ENCODE data around the gene MSI2.

Gene MSI2

DNA sequence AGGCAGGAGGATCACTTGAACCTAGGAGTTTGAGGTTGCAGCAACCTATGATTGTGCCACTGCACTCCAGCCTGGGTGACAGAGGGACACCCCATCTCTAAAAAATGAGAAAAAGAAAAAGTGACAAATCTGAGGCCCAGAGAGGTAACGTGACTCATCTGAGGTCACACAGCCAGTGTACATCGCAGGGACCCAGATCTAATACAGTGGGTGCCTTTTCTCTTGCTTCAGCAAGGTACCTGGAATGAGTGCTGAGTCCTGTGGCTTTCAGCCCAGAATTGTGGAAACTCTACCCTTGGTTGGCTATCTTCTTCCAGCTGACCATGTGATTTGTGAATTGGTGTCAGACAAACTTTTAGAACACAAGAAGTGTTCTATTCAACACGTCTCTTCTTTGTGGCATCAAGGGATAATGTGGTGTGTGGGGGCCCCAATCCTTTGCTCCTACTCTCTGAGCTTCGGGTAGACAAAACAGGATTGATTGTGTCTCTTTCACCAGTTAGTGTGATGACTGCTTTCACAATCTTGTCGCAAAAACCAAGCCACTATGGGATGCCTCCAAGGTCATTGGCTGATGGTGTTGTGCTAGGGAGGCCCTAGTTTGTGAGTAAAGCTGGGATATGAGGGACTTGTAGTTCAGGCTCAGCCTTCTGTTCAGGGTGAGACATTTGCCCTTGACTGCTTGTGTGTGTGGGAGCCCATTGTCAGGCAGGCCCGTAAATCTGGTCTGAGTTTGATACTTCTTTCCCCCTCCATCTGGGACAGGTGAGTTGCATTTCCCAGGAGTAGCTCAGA is 71.0 kb downstream of the MSI2 start:
- Histone ChIP-seq H3K36me3 (ENCODE audit: control insufficient read depth, low read length) (peaks cover 32% of the 10 kb centered on the region), H3K4me3 (ENCODE audit: low read length) (no peak overlapping the region), H3K27me3 (ENCODE audit: control insufficient read depth, low read length) (no peaks in the 10 kb centered on the region), H3K9me3 (ENCODE audit: control insufficient read depth, insufficient read depth, low read length) (no peaks in the 10 kb centered on the region), H3K9me2 (replicated peaks; ENCODE audit: control insufficient read depth, low read length) (no peaks in the 10 kb centered on the region), H3K79me2 (ENCODE audit: control insufficient read depth, low read length) (peaks cover 78% of the 10 kb centered on the region), H3K4me2 (ENCODE audit: low read length) (no peak overlapping the region), H3F3A (ENCODE audit: control insufficient read depth, insufficient read depth) (no peaks in the 10 kb centered on the region), H3K27ac (ENCODE audit: low read depth, low read length) (no peak overlapping the region), H4K20me1 (ENCODE audit: control insufficient read depth, insufficient read depth, low read depth, low read length) (no peaks in the 10 kb centered on the region), H3K4me1 (ENCODE audit: control insufficient read depth, low read length) (no peaks in the 10 kb centered on the region)
- no peak for TF ChIP-seq EZH2phosphoT487 (IDR thresholded peaks at IDR 0.05; ENCODE audit: borderline replicate concordance, low read length)
- TF ChIP-seq, protein P1, sequence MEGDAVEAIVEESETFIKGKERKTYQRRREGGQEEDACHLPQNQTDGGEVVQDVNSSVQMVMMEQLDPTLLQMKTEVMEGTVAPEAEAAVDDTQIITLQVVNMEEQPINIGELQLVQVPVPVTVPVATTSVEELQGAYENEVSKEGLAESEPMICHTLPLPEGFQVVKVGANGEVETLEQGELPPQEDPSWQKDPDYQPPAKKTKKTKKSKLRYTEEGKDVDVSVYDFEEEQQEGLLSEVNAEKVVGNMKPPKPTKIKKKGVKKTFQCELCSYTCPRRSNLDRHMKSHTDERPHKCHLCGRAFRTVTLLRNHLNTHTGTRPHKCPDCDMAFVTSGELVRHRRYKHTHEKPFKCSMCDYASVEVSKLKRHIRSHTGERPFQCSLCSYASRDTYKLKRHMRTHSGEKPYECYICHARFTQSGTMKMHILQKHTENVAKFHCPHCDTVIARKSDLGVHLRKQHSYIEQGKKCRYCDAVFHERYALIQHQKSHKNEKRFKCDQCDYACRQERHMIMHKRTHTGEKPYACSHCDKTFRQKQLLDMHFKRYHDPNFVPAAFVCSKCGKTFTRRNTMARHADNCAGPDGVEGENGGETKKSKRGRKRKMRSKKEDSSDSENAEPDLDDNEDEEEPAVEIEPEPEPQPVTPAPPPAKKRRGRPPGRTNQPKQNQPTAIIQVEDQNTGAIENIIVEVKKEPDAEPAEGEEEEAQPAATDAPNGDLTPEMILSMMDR (IDR thresholded peaks at IDR 0.05; ENCODE audit: low read depth, low read length, poor library complexity, severe bottlenecking), result no peak

- Histone ChIP-seq H3K4me3 (ENCODE audit: low read length) (no peak overlapping the region), H3K36me3 (ENCODE audit: control insufficient read depth, low read length) (peaks cover 26% of the 10 kb centered on the region), H3K9me3 (ENCODE audit: control insufficient read depth, insufficient read depth, low read length) (no peaks in the 10 kb centered on the region), H3F3A (ENCODE audit: control insufficient read depth, insufficient read depth) (no peaks in the 10 kb centered on the region), H3K4me1 (ENCODE audit: control insufficient read depth, low read length) (no peaks in the 10 kb centered on the region), H3K9me2 (replicated peaks; ENCODE audit: control insufficient read depth, low read length) (no peaks in the 10 kb centered on the region), H4K20me1 (ENCODE audit: control insufficient read depth, insufficient read depth, low read depth, low read length) (no peaks in the 10 kb centered on the region), H3K27me3 (ENCODE audit: control insufficient read depth, low read length) (no peaks in the 10 kb centered on the region), H3K4me2 (ENCODE audit: low read length) (no peak overlapping the region), H3K27ac (ENCODE audit: low read depth, low read length) (no peak overlapping the region), H3K79me2 (ENCODE audit: control insufficient read depth, low read length) (peaks cover 78% of the 10 kb centered on the region)
- no peak for TF ChIP-seq EZH2phosphoT487 (IDR thresholded peaks at IDR 0.05; ENCODE audit: borderline replicate concordance, low read length)
- TF ChIP-seq, protein P1 (IDR thresholded peaks at IDR 0.05; ENCODE audit: low read depth, low read length, poor library complexity, severe bottlenecking), result no peak
These were observed 72.0 kb downstream of the MSI2 start for GRCh38 chr17:57328109-57328882.

- Histone ChIP-seq H3K9me2 (replicated peaks; ENCODE audit: control insufficient read depth, low read length) (no peaks in the 10 kb centered on the region), H3K79me2 (ENCODE audit: control insufficient read depth, low read length) (peaks cover 72% of the 10 kb centered on the region), H3F3A (ENCODE audit: control insufficient read depth, insufficient read depth) (no peaks in the 10 kb centered on the region), H3K4me1 (ENCODE audit: control insufficient read depth, low read length) (no peaks in the 10 kb centered on the region), H3K27ac (ENCODE audit: low read depth, low read length) (no peak overlapping the region), H3K4me3 (ENCODE audit: low read length) (no peak overlapping the region), H3K9me3 (ENCODE audit: control insufficient read depth, insufficient read depth, low read length) (no peaks in the 10 kb centered on the region), H4K20me1 (ENCODE audit: control insufficient read depth, insufficient read depth, low read depth, low read length) (no peaks in the 10 kb centered on the region), H3K4me2 (ENCODE audit: low read length) (no peak overlapping the region), H3K36me3 (ENCODE audit: control insufficient read depth, low read length) (peaks cover 14% of the 10 kb centered on the region), H3K27me3 (ENCODE audit: control insufficient read depth, low read length) (no peaks in the 10 kb centered on the region)
- no peak for TF ChIP-seq EZH2phosphoT487 (IDR thresholded peaks at IDR 0.05; ENCODE audit: borderline replicate concordance, low read length)
- TF ChIP-seq, protein P1 (IDR thresholded peaks at IDR 0.05; ENCODE audit: low read depth, low read length, poor library complexity, severe bottlenecking), result no peak
These were observed 73.3 kb downstream of the MSI2 start for GRCh38 chr17:57329380-57330214.

All from DOHH2 (cell line).